C4-2B (cell line): ENCODE data around the gene SLC35F5.

Experiments used
- CTCF ChIP-seq: fragments of 450-650 bp; conservative IDR thresholded peaks from 2 replicates; pipeline ENCODE4 v1.5.1; 2017; ENCODE audit warnings: mild to moderate bottlenecking
- ZFX ChIP-seq: fragments of 450-650 bp; IDR thresholded peaks from 2 replicates; pipeline ENCODE4 v1.6.1; 2017

DNA sequence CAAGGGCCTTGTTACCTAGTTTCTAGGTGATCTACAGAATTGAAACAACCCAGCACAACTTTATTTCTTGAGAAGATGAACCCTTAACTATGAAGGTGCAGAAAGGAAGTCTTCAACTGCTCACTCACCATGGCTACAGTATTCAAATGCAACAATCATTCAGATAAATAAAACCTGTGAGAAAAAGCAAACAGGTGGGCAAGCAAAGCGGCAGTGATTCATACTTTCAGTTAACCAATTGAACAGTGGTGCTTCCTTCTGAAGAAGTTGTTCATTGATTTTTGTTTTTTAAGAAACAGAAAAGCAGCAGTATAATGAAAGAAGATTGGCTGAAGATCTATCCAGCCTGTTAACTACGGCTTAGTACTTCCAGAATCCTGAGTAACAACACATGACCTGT is 43.5 kb downstream of the SLC35F5 start:
- TF ChIP-seq CTCF (no peak), ZFX (no peak)
